Endothelial cell of umbilical vein (primary cell): ENCODE data around the gene LCE1B. TPM values are rescaled to one million over a fixed set of nuclear protein-coding genes. Genes with fewer than 3 reads are reported as not detected.

ENCODE experiments used
- BruUV-seq: library from RNA; stranded (reverse); fragments of 400-500 nt; replicated peaks from 2 replicates; lab custom pipeline; 2021; lab: Mats Ljungman, UMichigan
- CTCF ChIA-PET: fragments of 300-600, 350-600 bp; sonication (Branson Sonifier 250); formaldehyde crosslinking; loops from one replicate; lab custom pipeline; 2021; ENCODE audit warnings: antibody characterized with exemption, inconsistent platforms; lab: Charles Lee
- POLR2A ChIA-PET: fragments of 300-600, 350-600 bp; sonication (Branson Sonifier 250); formaldehyde crosslinking; loops from one replicate; lab custom pipeline; 2021; ENCODE audit warnings: antibody characterized with exemption, inconsistent platforms; lab: Charles Lee
- DNase-seq: peaks from one replicate; pipeline ENCODE4 v3.0.0-alpha.2; 2011; ENCODE audit warnings: low read depth, low spot score
- FAIRE-seq: peaks from 2 replicates; lab custom pipeline; 2011; peaks lifted over from hg19 to GRCh38; lab: Jason Lieb, UNC
- H2AFZ ChIP-seq: 2 replicates; pipeline ENCODE4 v1.6.0; 2012; ENCODE audit warnings: low read depth, low read length, control low read depth, inconsistent platforms
- H3K27ac ChIP-seq: 2 replicates; pipeline ENCODE4 v1.5.1; 2011; ENCODE audit warnings: low read depth, mild to moderate bottlenecking, control low read depth, low read length, moderate library complexity; ENCODE audit not compliant: insufficient read depth
- H3K27me3 ChIP-seq, 2 experiments: 2 replicates each; pipeline versions ENCODE4 v1.6.0 to v1.6.1; 2011; ENCODE audit warnings: low read length in 2 of 2, mixed read lengths in 1 of 2; ENCODE audit not compliant: control insufficient read depth in 2 of 2, insufficient read depth in 2 of 2
- H3K36me3 ChIP-seq, 2 experiments: 2 replicates in 1 of 2; 3 replicates in 1 of 2; pipeline ENCODE4 v1.5.1; 2011; ENCODE audit warnings: low read length in 2 of 2, mild to moderate bottlenecking in 1 of 2, moderate library complexity in 1 of 2; ENCODE audit not compliant: control insufficient read depth in 2 of 2, insufficient read depth in 2 of 2; ENCODE audit errors: extremely low read depth in 1 of 2
- H3K4me1 ChIP-seq: 3 replicates; pipeline ENCODE4 v1.5.1; 2011; ENCODE audit warnings: mild to moderate bottlenecking, low read length; ENCODE audit not compliant: control insufficient read depth, insufficient read depth; ENCODE audit errors: extremely low read depth
- H3K4me2 ChIP-seq: 2 replicates; pipeline ENCODE4 v1.6.1; 2011; ENCODE audit warnings: low read length, control low read depth, mixed read lengths; ENCODE audit not compliant: insufficient read depth
- H3K4me3 ChIP-seq, 3 experiments: fragments of 200-600 bp in 1 of 3; sonication (generic), shearing (Covaris generic) in 1 of 3; replicated peaks in 1 of 3; 2 replicates each; pipeline ENCODE4 v1.5.1; 2011 to 2016; ENCODE audit warnings: control low read depth in 3 of 3, low read length in 3 of 3, mild to moderate bottlenecking in 2 of 3, inconsistent platforms in 1 of 3, low read depth in 1 of 3, moderate library complexity in 1 of 3; ENCODE audit not compliant: insufficient read depth in 1 of 3
- H3K79me2 ChIP-seq: 2 replicates; pipeline ENCODE4 v1.6.0; 2012; ENCODE audit warnings: low read length, inconsistent platforms; ENCODE audit not compliant: control insufficient read depth, insufficient read depth
- H3K9ac ChIP-seq: replicated peaks from 2 replicates; pipeline ENCODE3; 2011; ENCODE audit warnings: low read length, control low read depth; ENCODE audit not compliant: insufficient read depth; ENCODE audit errors: extremely low read depth
- H3K9me1 ChIP-seq: replicated peaks from 3 replicates; pipeline ENCODE4 v1.6.0; 2011; ENCODE audit warnings: mild to moderate bottlenecking, low read length; ENCODE audit not compliant: control insufficient read depth, insufficient read depth; ENCODE audit errors: extremely low read depth
- H3K9me3 ChIP-seq: replicated peaks from 2 replicates; pipeline ENCODE4 v1.5.1; 2012; ENCODE audit warnings: low read length, inconsistent platforms; ENCODE audit not compliant: control insufficient read depth, insufficient read depth
- H4K20me1 ChIP-seq: replicated peaks from 2 replicates; pipeline ENCODE3; 2011; ENCODE audit warnings: mild to moderate bottlenecking, low read length; ENCODE audit not compliant: control insufficient read depth, insufficient read depth; ENCODE audit errors: extremely low read depth
- EZH2 ChIP-seq: IDR thresholded peaks from 2 replicates; pipeline ENCODE4 v1.6.1; 2012; ENCODE audit warnings: borderline replicate concordance, low read depth, mild to moderate bottlenecking, moderate library complexity, low read length, inconsistent platforms; ENCODE audit not compliant: severe bottlenecking
- GATA2 ChIP-seq: IDR thresholded peaks from 2 replicates; pipeline ENCODE4 v1.7.0; 2011; ENCODE audit warnings: low read depth, mild to moderate bottlenecking, moderate library complexity, mixed read lengths, low read length; ENCODE audit not compliant: insufficient read length, insufficient read depth
- JUN ChIP-seq: IDR thresholded peaks from 2 replicates; pipeline ENCODE4 v1.6.1; 2011; ENCODE audit warnings: borderline replicate concordance, low read depth; ENCODE audit not compliant: insufficient read length, insufficient read depth
- MYC ChIP-seq: IDR thresholded peaks from one replicate; pipeline ENCODE4 v1.6.1; 2011; ENCODE audit warnings: mild to moderate bottlenecking, low read depth, low read length
- POLR2A ChIP-seq: IDR thresholded peaks from 2 replicates; pipeline ENCODE4 v1.6.1; 2012; ENCODE audit warnings: low read depth, mild to moderate bottlenecking, control low read depth, low read length
- POLR2AphosphoS5 ChIP-seq: IDR thresholded peaks from 2 replicates; pipeline ENCODE4 v1.6.1; 2012; ENCODE audit warnings: low read depth, mild to moderate bottlenecking, control low read depth, low read length, moderate library complexity; ENCODE audit not compliant: insufficient read depth
- dilution Hi-C: fragments of 300-500 bp; cut with MboI; formaldehyde crosslinking; loops from one replicate; pipeline ENCODE4 v1.15.0; 2019; ENCODE audit warnings: low sequenced_read_pairs; ENCODE audit not compliant: extremely low pct_ligation_motif_present
- intact Hi-C: fragments of 100-400 bp; cut with micrococcal nuclease; formaldehyde crosslinking; loops from one replicate; pipeline ENCODE4 v1.10.0; 2022
- polyA plus RNA-seq, 4 experiments: library from polyadenylated mRNA; depleted of rRNA in 3 of 4; stranded (reverse) in 3 of 4; unstranded in 1 of 4; fragments of >200 nt; gene quantifications; 2 replicates each; pipeline versions ENCODE4 v1.2.1 to v1.2.3, GENCODE V29; 2011 to 2012; ENCODE audit warnings: missing spikeins in 1 of 4
- total RNA-seq: library from RNA; stranded (reverse); gene quantifications from 2 replicates; pipeline ENCODE4 v1.2.3, GENCODE V29; 2021
- TF ChIP-seq, protein P1 (sequence below): IDR thresholded peaks from 2 replicates; pipeline ENCODE4 v1.6.1; 2011; ENCODE audit not compliant: insufficient read depth, insufficient read length
- TF ChIP-seq, protein P2 (sequence below), 2 donors: IDR thresholded peaks; 1 replicate in 1 of 2; 2 replicates in 1 of 2; pipeline ENCODE4 v1.5.1; 2011; ENCODE audit warnings: low read length in 2 of 2, mild to moderate bottlenecking in 2 of 2, moderate library complexity in 2 of 2, control low read depth in 1 of 2, inconsistent platforms in 1 of 2, low read depth in 1 of 2; ENCODE audit not compliant: insufficient read depth in 1 of 2; ENCODE audit errors: extremely low read depth in 1 of 2

LCE1B gene
- total and polyA plus RNA-seq, 2 donors (not counting 3 experiments of a cell fraction or from before 2014, with no cell fraction given): not detected

DNA sequence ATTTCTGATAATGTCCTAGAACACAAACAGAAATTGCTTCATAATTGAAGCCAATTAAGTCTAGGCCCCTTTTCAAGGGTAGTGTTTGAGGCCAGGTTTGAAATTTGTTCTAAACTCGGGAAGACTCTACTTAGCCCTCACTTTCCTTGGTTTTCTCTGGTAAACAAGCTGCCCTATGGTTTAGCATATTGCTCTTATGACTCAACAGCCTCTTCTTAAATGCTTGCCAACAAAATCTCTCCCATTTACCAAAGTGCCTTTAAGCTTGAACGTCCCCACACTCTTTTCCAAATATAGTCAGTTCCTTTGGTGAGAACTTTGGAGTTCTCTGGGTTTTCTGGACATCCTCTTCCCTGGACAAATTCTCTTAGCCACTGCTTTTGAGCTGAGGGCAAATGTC, 25.1 kb downstream of the LCE1B start:
- intact Hi-C loops: no loop called here
- dilution Hi-C loops: no loop called here
- Histone ChIP-seq H3K27ac (no peak overlapping the region), H4K20me1 (no peaks in the 10 kb centered on the region), H3K4me3 (no peak overlapping the region), H2AFZ (no peak overlapping the region), H3K4me2 (no peak overlapping the region), H3K9me1 (no peaks in the 10 kb centered on the region), H3K4me1 (no peaks in the 10 kb centered on the region), H3K9ac (no peak overlapping the region), H3K9me3 (no peaks in the 10 kb centered on the region), H3K79me2 (no peaks in the 10 kb centered on the region), H3K27me3 (no peaks in the 10 kb centered on the region), H3K36me3 (no peaks in the 10 kb centered on the region)
- TF ChIP-seq, protein P1, sequence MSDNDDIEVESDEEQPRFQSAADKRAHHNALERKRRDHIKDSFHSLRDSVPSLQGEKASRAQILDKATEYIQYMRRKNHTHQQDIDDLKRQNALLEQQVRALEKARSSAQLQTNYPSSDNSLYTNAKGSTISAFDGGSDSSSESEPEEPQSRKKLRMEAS: no peak
- no peak for TF ChIP-seq MYC
- no peak for TF ChIP-seq JUN
- TF ChIP-seq POLR2AphosphoS5: no peak
- no peak for TF ChIP-seq POLR2A
- TF ChIP-seq, protein P2, sequence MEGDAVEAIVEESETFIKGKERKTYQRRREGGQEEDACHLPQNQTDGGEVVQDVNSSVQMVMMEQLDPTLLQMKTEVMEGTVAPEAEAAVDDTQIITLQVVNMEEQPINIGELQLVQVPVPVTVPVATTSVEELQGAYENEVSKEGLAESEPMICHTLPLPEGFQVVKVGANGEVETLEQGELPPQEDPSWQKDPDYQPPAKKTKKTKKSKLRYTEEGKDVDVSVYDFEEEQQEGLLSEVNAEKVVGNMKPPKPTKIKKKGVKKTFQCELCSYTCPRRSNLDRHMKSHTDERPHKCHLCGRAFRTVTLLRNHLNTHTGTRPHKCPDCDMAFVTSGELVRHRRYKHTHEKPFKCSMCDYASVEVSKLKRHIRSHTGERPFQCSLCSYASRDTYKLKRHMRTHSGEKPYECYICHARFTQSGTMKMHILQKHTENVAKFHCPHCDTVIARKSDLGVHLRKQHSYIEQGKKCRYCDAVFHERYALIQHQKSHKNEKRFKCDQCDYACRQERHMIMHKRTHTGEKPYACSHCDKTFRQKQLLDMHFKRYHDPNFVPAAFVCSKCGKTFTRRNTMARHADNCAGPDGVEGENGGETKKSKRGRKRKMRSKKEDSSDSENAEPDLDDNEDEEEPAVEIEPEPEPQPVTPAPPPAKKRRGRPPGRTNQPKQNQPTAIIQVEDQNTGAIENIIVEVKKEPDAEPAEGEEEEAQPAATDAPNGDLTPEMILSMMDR (IDR thresholded peaks at IDR 0.05; ENCODE audit: extremely low read depth in 1 of 2, insufficient read depth in 1 of 2, low read depth in 1 of 2, low read length in 2 of 2): no peak
- no peak for TF ChIP-seq GATA2
- no peak for TF ChIP-seq EZH2
- ChIA-PET POLR2A (no interaction called here), CTCF (no interaction called here)
- no peak for DNase-seq
- FAIRE-seq: no peak
- no TSS peak for BruUV-seq
